GM19035 (cell line): Measurements from ENCODE around the gene RUNX2.

Source experiments
- ATAC-seq: cut with Tn5 transposase; IDR thresholded peaks from one replicate; pipeline ENCODE4 v1.9.1; 2021; ENCODE audit not compliant: unreplicated experiment

The RUNX2 gene

GRCh38 chr6:45609141-45609638 lies 281.1 kb downstream of the RUNX2 start:
- ATAC-seq = no peak

- no peak for ATAC-seq
Measured at GRCh38 chr6:45610374-45610773, 282.2 kb downstream of the RUNX2 start.

DNA sequence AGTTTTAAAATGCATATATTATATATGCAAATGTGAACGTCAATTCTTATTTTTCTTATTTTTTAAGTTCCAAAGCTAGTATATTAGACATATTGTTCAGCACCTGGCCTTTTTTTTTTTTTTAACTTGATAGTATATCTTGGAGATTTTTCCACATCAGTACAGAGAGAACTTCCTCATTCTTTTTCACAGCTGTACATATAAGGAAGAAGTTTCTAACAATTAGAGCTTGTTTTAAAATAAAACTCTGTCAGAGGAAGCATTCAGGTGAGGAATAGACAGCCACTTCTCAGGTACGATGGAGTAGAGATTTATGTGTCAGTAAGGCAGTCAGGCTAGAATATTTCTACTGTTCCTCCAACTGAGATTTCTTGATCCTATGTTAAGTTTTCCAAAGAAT lies 282.7 kb downstream of the RUNX2 start:
- ATAC-seq = no peak

GRCh38 chr6:45611491-45611890 lies 283.4 kb downstream of the RUNX2 start:
- ATAC-seq = no peak

- ATAC-seq = no peak
Measured at GRCh38 chr6:45613656-45614055, 285.5 kb downstream of the RUNX2 start.

GRCh38 chr6:45614488-45615285 lies 286.6 kb downstream of the RUNX2 start:
- no peak for ATAC-seq

DNA sequence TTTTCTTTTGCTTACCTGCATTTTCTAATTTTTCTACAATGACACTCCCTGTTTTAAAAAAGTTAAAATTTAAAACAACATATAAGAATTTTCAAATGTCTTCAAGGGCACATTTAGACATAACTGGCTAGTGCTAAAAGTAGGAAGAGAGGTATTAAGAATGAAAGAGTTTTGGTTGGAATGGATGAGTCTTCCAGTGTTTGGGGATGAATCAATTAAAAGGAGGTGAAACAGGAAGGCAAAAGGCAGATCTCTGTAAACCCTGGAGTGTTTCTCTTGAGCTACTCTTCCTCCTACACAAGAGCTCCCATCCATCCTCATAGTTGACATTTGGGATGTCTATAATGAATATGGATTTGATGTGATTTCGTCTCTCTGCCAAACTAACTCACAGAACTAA lies 288.1 kb downstream of the RUNX2 start:
- no peak for ATAC-seq

DNA sequence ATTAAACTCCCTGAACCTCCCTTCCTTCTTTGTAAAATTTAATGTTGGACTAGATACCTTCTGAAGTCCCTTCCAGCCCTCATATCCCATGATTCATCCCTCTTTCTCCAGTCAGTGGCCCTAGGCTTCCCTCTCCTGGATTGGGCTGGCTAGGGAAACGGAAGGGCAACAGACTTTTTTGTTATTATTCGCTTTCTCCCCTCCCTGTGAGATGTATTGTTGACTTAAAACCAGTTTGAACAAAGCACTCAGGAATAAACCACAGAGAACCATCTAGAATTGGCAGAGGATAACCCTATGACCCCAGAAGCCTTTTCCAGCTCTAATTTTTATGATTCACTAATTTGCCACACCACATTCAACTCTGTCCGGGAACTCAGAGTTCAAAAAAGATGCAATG lies 289.3 kb downstream of the RUNX2 start:
- no peak for ATAC-seq

DNA sequence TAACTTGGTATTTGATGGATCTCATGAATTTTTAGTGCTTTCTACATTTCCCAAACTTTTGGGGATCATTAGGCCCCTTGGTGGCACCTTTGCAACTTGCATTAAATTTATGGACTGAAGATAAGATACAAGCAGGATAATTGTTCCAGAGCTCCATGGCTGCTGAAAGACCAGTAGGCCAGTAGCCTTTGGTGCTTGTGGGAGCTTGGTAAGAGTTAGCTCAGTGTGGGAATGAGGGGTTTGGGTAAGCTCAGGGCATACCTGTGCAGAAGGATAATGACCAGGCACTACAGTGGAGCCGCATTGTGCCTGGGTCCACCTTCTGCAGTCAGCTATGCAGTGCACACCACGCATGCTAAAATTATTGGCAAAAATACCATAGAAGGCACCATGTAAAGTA lies 290.1 kb downstream of the RUNX2 start:
- ATAC-seq = no peak

DNA sequence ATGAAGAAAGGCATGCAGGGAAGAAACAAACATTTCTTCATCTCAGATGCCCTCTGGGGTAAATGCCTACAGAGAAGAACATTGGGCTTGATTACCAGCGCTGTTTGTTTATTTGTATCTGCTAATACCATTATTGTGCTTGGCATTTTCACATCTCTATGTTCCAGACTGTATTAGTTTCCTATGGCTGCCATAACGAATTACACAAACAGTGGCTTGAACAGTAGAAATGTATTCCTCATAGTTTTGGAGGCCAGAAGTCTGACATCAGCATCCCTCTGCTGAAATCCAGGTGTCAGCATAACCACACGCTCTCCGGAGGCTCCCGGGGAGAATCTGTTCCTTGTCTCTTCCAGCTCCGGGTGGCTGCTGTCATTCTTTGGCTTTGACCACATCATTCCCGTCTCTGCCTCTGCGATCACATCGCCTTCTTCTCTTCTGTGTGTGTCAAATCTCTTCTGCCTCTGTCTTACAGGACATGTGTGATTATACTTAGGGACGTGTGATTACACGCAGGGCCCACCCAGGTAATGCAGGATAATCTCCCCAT lies 291.2 kb downstream of the RUNX2 start:
- ATAC-seq = no peak

DNA sequence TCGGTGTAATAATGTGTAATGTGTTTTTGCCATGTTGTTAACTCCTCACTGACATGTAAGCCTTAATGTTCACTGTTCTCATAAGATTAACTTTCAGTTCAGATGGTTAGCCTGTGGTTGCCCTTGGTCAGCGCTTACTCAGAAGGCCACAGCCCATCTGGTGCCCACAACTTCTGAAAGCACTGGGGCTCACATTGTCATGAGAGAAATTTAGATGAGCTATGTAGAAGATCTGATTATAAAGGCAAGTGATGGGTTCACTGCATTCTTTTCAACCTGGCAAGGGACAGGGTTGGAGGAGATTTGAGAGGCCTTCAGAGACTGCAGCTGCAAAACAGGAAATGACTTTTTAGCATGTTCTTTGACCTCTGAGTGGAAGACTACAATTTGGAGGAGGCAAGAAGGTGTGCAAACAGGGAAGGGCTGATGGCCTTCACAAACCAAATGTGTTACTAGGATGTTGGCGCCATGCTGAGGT lies 291.9 kb downstream of the RUNX2 start:
- ATAC-seq = no peak

- ATAC-seq = no peak
Measured at GRCh38 chr6:45624228-45624627, 296.1 kb downstream of the RUNX2 start.

GRCh38 chr6:45625191-45625664 lies 297.1 kb downstream of the RUNX2 start:
- ATAC-seq = no peak

DNA sequence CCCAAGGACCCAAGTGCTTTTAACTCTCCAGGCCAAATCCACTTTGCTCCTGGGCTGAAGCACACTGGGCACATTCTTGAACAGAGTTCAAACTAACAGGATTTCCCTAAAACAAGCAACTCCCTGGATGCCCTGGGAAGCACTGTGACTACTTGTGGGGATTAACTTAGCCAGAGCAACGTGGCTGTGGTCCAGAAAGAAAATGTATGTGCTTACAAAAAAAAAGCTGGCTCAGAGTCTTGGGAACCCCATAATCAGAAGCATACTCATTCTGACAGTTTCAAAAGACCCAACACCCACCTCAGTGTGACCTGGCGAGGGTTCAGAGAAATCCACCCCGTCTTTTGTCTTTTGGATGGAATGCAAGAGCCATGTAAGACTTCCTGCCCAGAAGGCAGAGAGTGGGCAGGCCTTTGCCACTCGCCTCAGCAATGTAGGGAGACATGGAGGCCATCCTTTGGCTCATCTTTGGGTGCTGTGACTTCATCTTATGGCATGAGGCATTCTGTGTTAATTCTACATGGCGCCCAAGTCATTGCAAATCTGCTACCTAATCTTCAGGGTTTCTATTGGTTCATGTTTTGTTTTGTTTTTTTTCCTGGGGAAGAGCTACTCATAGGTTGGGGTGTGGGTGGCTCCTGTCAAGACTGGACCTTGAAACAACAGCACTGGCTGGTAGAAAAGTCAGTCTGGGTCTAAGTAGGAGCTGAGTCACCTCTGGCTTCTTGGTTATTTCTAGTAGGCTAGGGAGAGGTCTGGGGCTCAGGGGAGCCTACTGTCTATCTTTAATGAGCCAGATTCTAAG lies 298.2 kb downstream of the RUNX2 start:
- no peak for ATAC-seq

DNA sequence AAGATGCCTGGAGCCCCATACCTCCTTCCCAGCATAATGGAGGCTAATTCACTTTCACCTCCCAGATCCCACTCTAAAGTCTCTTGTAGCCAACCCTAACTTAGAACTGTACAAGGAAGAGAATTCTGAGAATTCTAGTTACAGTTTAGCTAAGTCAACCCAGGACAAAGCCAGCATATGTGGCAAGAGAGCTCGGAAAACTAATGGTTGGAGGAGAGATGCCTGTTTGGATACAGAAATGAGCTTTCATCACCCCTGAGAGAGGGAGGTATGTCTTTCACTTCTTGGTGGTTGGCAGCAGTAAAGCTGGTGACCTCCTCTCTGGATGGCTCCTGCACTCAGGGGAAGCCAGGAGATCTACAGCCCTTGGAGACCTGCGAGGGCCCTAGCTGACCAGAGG lies 302.2 kb downstream of the RUNX2 start:
- no peak for ATAC-seq

- ATAC-seq = no peak
Measured at GRCh38 chr6:45630801-45631200, 302.7 kb downstream of the RUNX2 start.

- no peak for ATAC-seq
Measured at GRCh38 chr6:45631396-45631795, 303.3 kb downstream of the RUNX2 start.

- no peak for ATAC-seq
Measured at GRCh38 chr6:45633272-45633908, 305.3 kb downstream of the RUNX2 start.

GRCh38 chr6:45634231-45634630 lies 306.1 kb downstream of the RUNX2 start:
- ATAC-seq = no peak

GRCh38 chr6:45635284-45635867 lies 307.2 kb downstream of the RUNX2 start:
- ATAC-seq = no peak

GRCh38 chr6:45637056-45637455 lies 308.9 kb downstream of the RUNX2 start:
- ATAC-seq = no peak
